K562 (cell line): Measurements from ENCODE around the gene SPNS1. TPM values are rescaled to one million over a fixed set of nuclear protein-coding genes. Genes with fewer than 3 reads are reported as not detected.

ENCODE experiments used
- ATAC-seq: fragments of 200-7000 bp; cut with Tn5 transposase; 3 replicates; pipeline ENCODE4 v1.9.1; 2020; ENCODE audit warnings: moderate library complexity
- BruUV-seq: library from RNA; stranded (reverse); fragments of 400-500 nt; replicated peaks from 2 replicates; lab custom pipeline; 2021; lab: Mats Ljungman, UMichigan
- CTCF ChIA-PET: fragments of 300-600 bp; formaldehyde crosslinking; extraction: SDS; loops from one replicate; lab custom pipeline; 2021; ENCODE audit warnings: low intra/inter-chr PET ratio; lab: Yijun Ruan, JAX
- POLR2A ChIA-PET: fragments of 300-600, 350-650 bp; sonication (Branson Sonifier 250); formaldehyde crosslinking; extraction: SDS; loops from one replicate; lab custom pipeline; 2021; ENCODE audit warnings: antibody characterized with exemption, inconsistent platforms; lab: Yijun Ruan, JAX
- DNase-seq, 4 experiments: peaks; one replicate each; pipeline versions ENCODE4 v3.0.0 to v3.0.0-alpha.2; 2011 to 2018; ENCODE audit warnings: low spot score in 3 of 4, mixed read lengths in 3 of 4; ENCODE audit errors: extremely low read depth in 1 of 4
- FAIRE-seq: peaks from 2 replicates; lab custom pipeline; 2011; peaks lifted over from hg19 to GRCh38; lab: Jason Lieb, UNC
- H2AFZ ChIP-seq: 2 replicates; pipeline ENCODE4 v1.6.0; 2011; ENCODE audit warnings: low read depth, low read length, control low read depth, inconsistent platforms
- H3K27ac ChIP-seq: fragments of 200-600 bp; 3 replicates; pipeline ENCODE4 v1.8.0; 2011; ENCODE audit warnings: low read depth, mild to moderate bottlenecking, control low read depth, inconsistent platforms, low read length, moderate library complexity, mixed read lengths; ENCODE audit errors: extremely low read depth
- H3K27me3 ChIP-seq, 2 experiments: fragments of 300-600 bp in 1 of 2; 2 replicates in 1 of 2; 3 replicates in 1 of 2; pipeline versions ENCODE4 v1.6.0 to v1.8.0; 2011; ENCODE audit warnings: inconsistent platforms in 2 of 2, low read length in 2 of 2, mild to moderate bottlenecking in 1 of 2, mixed read lengths in 1 of 2, moderate library complexity in 1 of 2; ENCODE audit not compliant: control insufficient read depth in 2 of 2, insufficient read depth in 2 of 2
- H3K36me3 ChIP-seq: fragments of 300-600 bp; 3 replicates; pipeline ENCODE4 v1.8.0; 2011; ENCODE audit warnings: mild to moderate bottlenecking, low read length, inconsistent platforms; ENCODE audit not compliant: control insufficient read depth, insufficient read depth
- H3K4me1 ChIP-seq, 2 experiments: fragments of 200-600 bp in 1 of 2; replicated peaks in 1 of 2; 2 replicates in 1 of 2; 3 replicates in 1 of 2; pipeline versions ENCODE4 v1.5.1 to v1.8.0; 2011; ENCODE audit warnings: inconsistent platforms in 2 of 2, low read length in 2 of 2, mild to moderate bottlenecking in 1 of 2, mixed read lengths in 1 of 2, moderate library complexity in 1 of 2; ENCODE audit not compliant: control insufficient read depth in 2 of 2, insufficient read depth in 2 of 2
- H3K4me2 ChIP-seq: 2 replicates; pipeline ENCODE4 v1.6.1; 2011; ENCODE audit warnings: low read length, control low read depth, inconsistent platforms, mixed read lengths; ENCODE audit not compliant: insufficient read depth
- H3K4me3 ChIP-seq: fragments of 200-600 bp; sonication (generic), shearing (Covaris generic); 2 replicates; pipeline ENCODE4 v1.5.1; 2016; ENCODE audit warnings: control low read depth, inconsistent platforms
- H3K79me2 ChIP-seq: fragments of 200-600 bp; 3 replicates; pipeline ENCODE4 v1.8.0; 2011; ENCODE audit warnings: low read length, inconsistent platforms; ENCODE audit not compliant: control insufficient read depth, insufficient read depth
- H3K9ac ChIP-seq, 2 experiments: 2 replicates each; pipeline versions ENCODE4 v1.6.0 to v1.6.1; 2011; ENCODE audit warnings: low read depth in 2 of 2, low read length in 2 of 2, control low read depth in 1 of 2, inconsistent platforms in 1 of 2, mild to moderate bottlenecking in 1 of 2, mixed read lengths in 1 of 2; ENCODE audit not compliant: insufficient read depth in 1 of 2
- H3K9me1 ChIP-seq: one replicate; pipeline ENCODE4 v1.6.0; 2011; ENCODE audit warnings: inconsistent platforms, mild to moderate bottlenecking, low read length, moderate library complexity; ENCODE audit not compliant: control insufficient read depth, insufficient read depth
- H3K9me3 ChIP-seq: replicated peaks from 2 replicates; pipeline ENCODE4 v1.5.1; 2011; ENCODE audit warnings: low read depth, low read length, inconsistent platforms; ENCODE audit not compliant: control insufficient read depth, insufficient read depth
- H4K20me1 ChIP-seq: replicated peaks from 2 replicates; pipeline ENCODE4 v1.6.1; 2011; ENCODE audit warnings: low read length, inconsistent platforms, mixed read lengths; ENCODE audit not compliant: control insufficient read depth, insufficient read depth
- BRF2 ChIP-seq: IDR thresholded peaks from 3 replicates; pipeline ENCODE4 v1.6.1; 2011; ENCODE audit warnings: borderline replicate concordance, mild to moderate bottlenecking; ENCODE audit not compliant: insufficient read length, insufficient read depth
- HES1 ChIP-seq: fragments of 450-650 bp; IDR thresholded peaks from 2 replicates; pipeline ENCODE4 v1.6.1; 2016; ENCODE audit warnings: low read depth, mild to moderate bottlenecking, moderate library complexity
- SIRT6 ChIP-seq: IDR thresholded peaks from one replicate; pipeline ENCODE4 v1.6.1; 2012; ENCODE audit warnings: low read depth, mild to moderate bottlenecking, control low read depth, inconsistent platforms, low read length, moderate library complexity
- USF1 ChIP-seq: sonication (generic); formaldehyde crosslinking; IDR thresholded peaks from 2 replicates; pipeline ENCODE4 v1.9.0; 2022; ENCODE audit warnings: mild to moderate bottlenecking, missing genetic modification reagents
- USF2 ChIP-seq: sonication (generic); formaldehyde crosslinking; IDR thresholded peaks from 2 replicates; pipeline ENCODE4 v1.5.0; 2020; ENCODE audit warnings: missing genetic modification reagents
- WGBS: fragments of 100-300 bp; shearing (Covaris generic); methylation state at CpG from one replicate; pipeline ENCODE4 v1.1.6; 2016; ENCODE audit warnings: low coverage, mixed read lengths; ENCODE audit not compliant: insufficient coverage; ENCODE audit errors: missing lambda C conversion rate; 5-methylcytosine and 5-hydroxymethylcytosine counted together
- in situ Hi-C: fragments of 300-500 bp; cut with MboI; formaldehyde crosslinking; loops from 4 replicates; pipeline ENCODE4 v1.15.0; 2018; ENCODE audit warnings: inconsistent platforms, mixed read lengths
- intact Hi-C: fragments of 100-400 bp; cut with micrococcal nuclease; formaldehyde crosslinking; loops from 2 replicates; pipeline ENCODE4 v1.14.2; 2022
- polyA plus RNA-seq, 8 experiments: library from polyadenylated mRNA; depleted of rRNA in 4 of 8; stranded (reverse) in 5 of 8; unstranded in 3 of 8; fragments of >200 nt; fragmentation: Nextera tagmentation in 2 of 8; fragmentation: Illumina TruSeq in 1 of 8; extraction: Ambion mirVana in 2 of 8; extraction: Trizol in 1 of 8; gene quantifications; 2 replicates each; pipeline versions ENCODE4 v1.2.1 to v1.2.3, GENCODE V29; 2011 to 2014; ENCODE audit warnings: inconsistent platforms in 1 of 8, missing spikeins in 1 of 8
- total RNA-seq, 7 experiments: library from RNA; depleted of rRNA in 6 of 7; stranded (reverse); fragments of >200 nt in 6 of 7; fragmentation: Illumina TruSeq in 2 of 7; extraction: Trizol in 2 of 7; gene quantifications; 2 replicates each; pipeline versions ENCODE4 v1.2.1 to v1.2.3, GENCODE V29; 2011 to 2021; ENCODE audit warnings: low replicate concordance in 1 of 7

The SPNS1 gene
- total and polyA plus RNA-seq, 9 of the 15 experiments (the other 6 are each of a cell fraction or from before 2014, with no cell fraction given): 0.58 to 64.9 (median 13.7) TPM

GRCh38 chr16:28991687-28992086 lies 17.1 kb downstream of the SPNS1 start:
- ChIA-PET POLR2A (interaction anchor here (1.0 to 1.4 kb wide), 2 partner anchors 10 to 12 kb away, joined by 3 read pairs; no protein-coding TSS in a partner anchor), CTCF (no interaction called here)
- FAIRE-seq (no peak), ATAC-seq (peak; percentile 25; the same call in 1 of the 3 replicates), DNase-seq (no peak)
- peaks cover 6% of the 10 kb centered on the region; the same call in 1 of the 3 replicates for H3K36me3 ChIP-seq
- intact Hi-C loops (no loop called here), in situ Hi-C loops (loop anchor here (25.0 kb wide), 1 partner anchor 1221 kb away; no protein-coding TSS in a partner anchor)
- H3K4me3 ChIP-seq: no peak overlapping the region
- WGBS: 34% methylated on average over 8 of the region's 8 CpGs
- no peaks in the 10 kb centered on the region for H4K20me1 ChIP-seq
- no peaks in the 10 kb centered on the region for H3K9me1 ChIP-seq
- no peak overlapping the region for H3K27ac ChIP-seq
- H3K79me2 ChIP-seq: no peaks in the 10 kb centered on the region
- H3K4me2 ChIP-seq: no peak overlapping the region
- no peaks in the 10 kb centered on the region for H3K27me3 ChIP-seq
- BruUV-seq: no TSS peak
- no peaks in the 10 kb centered on the region for H3K9me3 ChIP-seq
- H3K4me1 ChIP-seq: peaks cover 0 to 25% of the 10 kb centered on the region in 2 experiments; a peak in 3 of 5 replicates
- no peak overlapping the region for H2AFZ ChIP-seq
- H3K9ac ChIP-seq: peak overlapping the region in 1 of 2 experiments; percentile 83; a peak in 2 of 4 replicates
- TF ChIP-seq USF1 (CRISPR knock-in tag): peak; percentile 56
- 0 out of 2 replicates have a peak, but pooled peaks have one; percentile 20 for TF ChIP-seq USF2 (CRISPR knock-in tag)
- TF ChIP-seq BRF2: no peak
- no peak for TF ChIP-seq SIRT6
- no peak for TF ChIP-seq HES1
